Chondrocyte (in vitro differentiated cells): ENCODE measurements around the gene DNMT1. TPM values are rescaled to one million over a fixed set of nuclear protein-coding genes. Genes with fewer than 3 reads are reported as not detected.

Experiments used
- DNase-seq: peaks from one replicate; pipeline ENCODE4 v3.0.0; 2021; ENCODE audit warnings: mixed read lengths, low spot score
- H3K27ac Mint-ChIP-seq: one replicate; pipeline ENCODE4 v1.8.0; 2021; ENCODE audit warnings: mild to moderate bottlenecking, moderate library complexity, mixed read lengths; ENCODE audit not compliant: unreplicated experiment
- H3K27me3 Mint-ChIP-seq: 2 replicates; pipeline ENCODE4 v1.8.0; 2021; ENCODE audit warnings: low read depth, mixed read lengths
- H3K36me3 Mint-ChIP-seq: 2 replicates; pipeline ENCODE4 v1.8.0; 2021; ENCODE audit warnings: low read depth, mixed read lengths
- H3K4me1 Mint-ChIP-seq: 2 replicates; pipeline ENCODE4 v1.8.0; 2021; ENCODE audit warnings: low read depth, mild to moderate bottlenecking, mixed read lengths
- H3K4me3 Mint-ChIP-seq: one replicate; pipeline ENCODE4 v1.8.0; 2021; ENCODE audit warnings: mild to moderate bottlenecking, moderate library complexity, mixed read lengths; ENCODE audit not compliant: unreplicated experiment
- H3K9me3 Mint-ChIP-seq: 2 replicates; pipeline ENCODE4 v1.8.0; 2021; ENCODE audit warnings: low read depth, mixed read lengths
- CTCF ChIP-seq: fragments of 200-600 bp; sonication (generic); IDR thresholded peaks from 2 replicates; pipeline ENCODE4 v1.5.0; 2021; ENCODE audit warnings: antibody characterized with exemption, mild to moderate bottlenecking, moderate library complexity
- total RNA-seq: library from RNA; stranded (reverse); gene quantifications from 3 replicates; pipeline ENCODE4 v1.2.1, GENCODE V29; 2021

DNMT1 gene
- total RNA-seq, 1 donor from 2014 or later, result 47.8 TPM

DNA sequence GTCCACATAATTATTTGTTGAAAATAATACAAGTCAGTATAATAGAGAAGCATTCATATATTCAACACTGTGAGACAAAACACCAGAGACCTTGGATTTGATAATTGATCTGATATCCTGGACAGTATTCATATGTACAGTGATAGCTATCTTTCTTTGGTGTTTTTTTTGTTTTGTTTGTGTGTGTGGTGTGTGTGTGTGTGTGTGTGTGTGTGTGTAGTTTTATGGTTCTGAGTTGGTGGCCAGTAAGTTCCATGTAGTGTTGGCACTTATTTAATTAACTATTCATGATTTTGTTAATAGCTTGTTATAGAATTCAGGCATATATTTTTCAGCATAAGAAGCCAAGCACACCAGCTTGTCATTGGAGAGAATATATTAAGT is 90.6 kb downstream of the DNMT1 start:
- Mint-ChIP-seq H3K27ac (no peak overlapping the region), H3K36me3 (no peaks in the 10 kb centered on the region), H3K27me3 (peaks cover 2% of the 10 kb centered on the region), H3K4me1 (peaks cover 10% of the 10 kb centered on the region), H3K9me3 (no peaks in the 10 kb centered on the region), H3K4me3 (no peak overlapping the region)
- TF ChIP-seq CTCF, result no peak
- no peak for DNase-seq

DNA sequence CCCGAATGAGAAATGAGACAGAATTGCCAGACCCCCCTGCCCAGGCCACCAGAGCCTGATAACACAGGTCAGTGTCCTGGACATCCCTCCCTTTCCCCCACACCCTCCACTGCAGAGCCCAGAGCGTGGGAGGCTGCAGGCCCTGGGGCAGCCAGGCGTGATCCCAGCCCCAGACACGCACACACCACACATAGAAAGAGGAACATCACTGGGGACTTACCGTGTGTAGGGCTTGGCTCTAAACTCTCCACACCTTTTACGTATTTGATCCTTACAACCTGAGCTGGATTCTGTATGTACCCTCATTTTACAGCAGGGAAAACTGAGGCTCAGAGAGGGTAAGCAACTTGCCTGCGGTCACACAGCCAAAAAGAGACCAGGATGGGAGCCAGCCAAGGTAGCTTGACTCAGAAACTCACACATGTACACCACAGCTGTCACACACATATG is 91.9 kb downstream of the DNMT1 start:
- H3K27me3 Mint-ChIP-seq, result peaks cover 2% of the 10 kb centered on the region
- no peak overlapping the region for H3K4me3 Mint-ChIP-seq
- TF ChIP-seq CTCF, result no peak
- H3K9me3 Mint-ChIP-seq, result no peaks in the 10 kb centered on the region
- no peak for DNase-seq
- no peak overlapping the region for H3K27ac Mint-ChIP-seq
- no peaks in the 10 kb centered on the region for H3K36me3 Mint-ChIP-seq
- H3K4me1 Mint-ChIP-seq, result peaks cover 14% of the 10 kb centered on the region

GRCh38 chr19:10100163-10100785 is 94.5 kb downstream of the DNMT1 start:
- Mint-ChIP-seq H3K9me3 (no peaks in the 10 kb centered on the region), H3K36me3 (no peaks in the 10 kb centered on the region), H3K27me3 (peaks cover 2% of the 10 kb centered on the region), H3K27ac (no peak overlapping the region), H3K4me3 (no peak overlapping the region), H3K4me1 (peaks cover 8% of the 10 kb centered on the region)
- no peak for TF ChIP-seq CTCF
- no peak for DNase-seq

DNA sequence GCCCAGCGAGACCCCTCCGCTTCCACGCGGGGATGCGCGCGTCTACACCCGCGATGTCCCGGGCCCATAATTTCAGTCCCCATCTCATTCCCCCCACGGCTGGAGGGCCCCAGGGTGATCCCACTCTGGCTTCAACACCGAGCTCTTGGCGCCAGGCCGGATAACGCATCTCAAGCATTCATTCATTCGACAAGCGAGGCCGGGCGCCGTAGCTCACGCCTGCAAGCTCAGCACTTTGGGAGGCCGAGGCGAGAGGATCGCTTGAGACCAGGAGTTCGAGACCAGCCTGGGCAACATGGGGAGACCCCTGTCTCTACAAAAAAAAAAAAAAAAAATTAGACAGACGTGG is 98.2 kb downstream of the DNMT1 start:
- peaks cover 8% of the 10 kb centered on the region for H3K4me1 Mint-ChIP-seq
- H3K27me3 Mint-ChIP-seq, result peaks cover 2% of the 10 kb centered on the region
- H3K27ac Mint-ChIP-seq, result no peak overlapping the region
- no peak for DNase-seq
- TF ChIP-seq CTCF, result no peak
- peaks cover 4% of the 10 kb centered on the region for H3K36me3 Mint-ChIP-seq
- H3K9me3 Mint-ChIP-seq, result no peaks in the 10 kb centered on the region
- H3K4me3 Mint-ChIP-seq, result no peak overlapping the region

DNA sequence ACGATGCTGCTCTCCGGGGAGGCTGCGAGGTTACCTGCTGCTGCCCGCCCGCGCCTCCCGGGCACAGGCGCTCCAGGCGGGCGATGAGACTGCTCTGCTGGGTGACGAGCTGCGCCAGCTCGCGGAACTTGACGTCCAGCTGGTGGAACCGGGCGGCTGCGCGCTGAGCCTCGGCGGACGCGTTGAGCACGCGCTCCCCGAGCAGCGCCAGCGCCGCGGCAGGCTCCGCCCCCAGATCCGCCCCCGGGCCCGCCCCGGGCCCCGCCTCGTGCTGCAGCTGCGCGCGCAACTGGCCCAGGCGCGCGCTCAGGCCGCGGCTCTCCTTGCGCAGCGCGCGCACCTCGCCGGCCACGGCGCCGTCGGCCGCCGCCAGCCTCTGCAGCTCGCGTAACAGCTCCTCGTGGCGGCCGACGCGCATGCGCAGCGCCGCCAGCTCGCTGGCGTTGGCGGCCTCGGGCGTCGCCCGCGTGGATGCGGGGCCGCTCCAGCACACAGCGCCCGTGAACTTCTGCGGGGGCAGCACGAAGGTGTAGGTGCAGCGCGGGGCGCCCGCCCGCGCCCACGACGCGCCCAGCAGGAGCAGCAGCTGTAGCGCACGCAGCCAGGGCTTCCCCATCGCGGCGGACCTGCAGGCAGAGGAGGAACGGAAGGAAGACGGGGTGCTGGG is 98.7 kb downstream of the DNMT1 start:
- Mint-ChIP-seq H3K27me3 (peaks cover 2% of the 10 kb centered on the region), H3K9me3 (no peaks in the 10 kb centered on the region), H3K4me3 (peak overlapping the region; percentile 61), H3K4me1 (peaks cover 8% of the 10 kb centered on the region), H3K27ac (peak overlapping the region; percentile 49), H3K36me3 (peaks cover 6% of the 10 kb centered on the region)
- DNase-seq, result no peak
- TF ChIP-seq CTCF, result no peak
